Calu3 (cell line): ENCODE data around the gene NQO1. TPM values are rescaled to one million over a fixed set of nuclear protein-coding genes. Genes with fewer than 3 reads are reported as not detected.

ENCODE experiments used
- BruUV-seq: library from RNA; stranded (reverse); fragments of 400-500 nt; replicated peaks from 2 replicates; lab custom pipeline; 2021; lab: Mats Ljungman, UMichigan
- CTCF ChIA-PET: fragments of 300-600 bp; sonication (Branson Sonifier 250); formaldehyde crosslinking; loops from one replicate; lab custom pipeline; 2022; ENCODE audit warnings: antibody characterized with exemption; lab: Charles Lee
- DNase-seq: peaks from one replicate; pipeline ENCODE4 v3.0.0; 2022
- H3K27ac Mint-ChIP-seq: one replicate; pipeline ENCODE4 v1.8.0; 2022; ENCODE audit warnings: mixed read lengths; ENCODE audit not compliant: unreplicated experiment
- H3K27me3 Mint-ChIP-seq: one replicate; pipeline ENCODE4 v1.8.0; 2022; ENCODE audit warnings: mixed read lengths; ENCODE audit not compliant: unreplicated experiment
- H3K36me3 Mint-ChIP-seq: one replicate; pipeline ENCODE4 v1.8.0; 2022; ENCODE audit warnings: mild to moderate bottlenecking, moderate library complexity, mixed read lengths; ENCODE audit not compliant: insufficient read depth, unreplicated experiment
- H3K4me1 Mint-ChIP-seq: one replicate; pipeline ENCODE4 v1.8.0; 2022; ENCODE audit warnings: mild to moderate bottlenecking, low read depth, mixed read lengths; ENCODE audit not compliant: unreplicated experiment
- H3K4me3 Mint-ChIP-seq: one replicate; pipeline ENCODE4 v1.8.0; 2022; ENCODE audit warnings: mild to moderate bottlenecking, low read depth, moderate library complexity, mixed read lengths; ENCODE audit not compliant: unreplicated experiment
- H3K9me3 Mint-ChIP-seq: one replicate; pipeline ENCODE4 v1.8.0; 2022; ENCODE audit warnings: low read depth, mixed read lengths; ENCODE audit not compliant: unreplicated experiment
- CTCF ChIP-seq: fragments of 200-600 bp; IDR thresholded peaks from one replicate; pipeline ENCODE4 v1.8.0; 2022; ENCODE audit warnings: antibody characterized with exemption; ENCODE audit not compliant: unreplicated experiment
- intact Hi-C: fragments of 100-400 bp; cut with micrococcal nuclease; formaldehyde crosslinking; loops from one replicate; pipeline ENCODE4 v1.10.0; 2022; ENCODE audit not compliant: unreplicated experiment
- total RNA-seq: library from RNA; stranded (reverse); gene quantifications from 2 replicates; pipeline ENCODE4 v1.2.3, GENCODE V29; 2022

NQO1 gene
- total RNA-seq, 1 experiment from 2014 or later = 365 TPM

GRCh38 chr16:69720822-69721430 lies 5.4 kb downstream of the NQO1 start:
- peak overlapping the region; percentile 19 for H3K4me3 Mint-ChIP-seq
- H3K27me3 Mint-ChIP-seq = no peaks in the 10 kb centered on the region
- peaks cover 24% of the 10 kb centered on the region for H3K4me1 Mint-ChIP-seq
- intact Hi-C loops = no loop called here
- CTCF ChIA-PET = no interaction called here
- H3K27ac Mint-ChIP-seq = peak overlapping the region; percentile 34
- TF ChIP-seq CTCF = no peak
- no peak for DNase-seq
- no peaks in the 10 kb centered on the region for H3K9me3 Mint-ChIP-seq
- peaks cover 90% of the 10 kb centered on the region for H3K36me3 Mint-ChIP-seq
- no TSS peak for BruUV-seq

GRCh38 chr16:69718111-69718764 lies 8.1 kb downstream of the NQO1 start:
- CTCF ChIA-PET = interaction anchor here (0.6 kb wide), 1 partner anchor 673 kb away, joined by 3 read pairs; no protein-coding TSS in a partner anchor

GRCh38 chr16:69717066-69717465 lies 9.3 kb downstream of the NQO1 start:
- no peak for DNase-seq

More at GRCh38 chr16:69718111-69718764, 8.1 kb downstream of the NQO1 start:
- Mint-ChIP-seq H3K4me3 (no peak overlapping the region), H3K4me1 (peaks cover 24% of the 10 kb centered on the region), H3K27ac (no peak overlapping the region), H3K9me3 (no peaks in the 10 kb centered on the region), H3K36me3 (peaks cover 89% of the 10 kb centered on the region), H3K27me3 (no peaks in the 10 kb centered on the region)
- TF ChIP-seq CTCF = no peak
- no TSS peak for BruUV-seq
- intact Hi-C loops = no loop called here
- DNase-seq = no peak

More at GRCh38 chr16:69717066-69717465, 9.3 kb downstream of the NQO1 start:
- TF ChIP-seq CTCF = no peak
- Mint-ChIP-seq H3K36me3 (peaks cover 89% of the 10 kb centered on the region), H3K4me3 (no peak overlapping the region), H3K27ac (no peak overlapping the region), H3K9me3 (no peaks in the 10 kb centered on the region), H3K27me3 (no peaks in the 10 kb centered on the region), H3K4me1 (peaks cover 25% of the 10 kb centered on the region)
- intact Hi-C loops = no loop called here
- CTCF ChIA-PET = no interaction called here
- no TSS peak for BruUV-seq
